Parathyroid adenoma (tissue), 2 donors: Measurements from ENCODE around the gene HSPE1.
"Not testable (repeated sequence)": the region's sequence is repeated elsewhere in the genome, so short reads cannot be mapped to it uniquely, and the experiment has no call there.

Source experiments
- H2AFZ ChIP-seq: fragments of 300-600 bp; sonication (generic); one replicate; pipeline ENCODE4 v1.7.0; 2017; ENCODE audit warnings: antibody characterized with exemption, mild to moderate bottlenecking
- H3K27ac ChIP-seq: fragments of 300-600 bp; sonication (generic); one replicate; pipeline ENCODE4 v1.7.0; 2017
- H3K27me3 ChIP-seq: fragments of 300-600 bp; sonication (generic); one replicate; pipeline ENCODE4 v1.7.0; 2017; ENCODE audit warnings: low read length; ENCODE audit not compliant: control insufficient read depth, insufficient read depth
- H3K36me3 ChIP-seq: fragments of 300-600 bp; sonication (generic); one replicate; pipeline ENCODE4 v1.7.0; 2017; ENCODE audit warnings: low read length; ENCODE audit not compliant: control insufficient read depth, insufficient read depth
- H3K4me1 ChIP-seq: fragments of 300-600 bp; sonication (generic); one replicate; pipeline ENCODE4 v1.7.0; 2017; ENCODE audit warnings: control low read depth
- H3K4me2 ChIP-seq: fragments of 300-600 bp; sonication (generic); one replicate; pipeline ENCODE4 v1.7.0; 2017; ENCODE audit warnings: low read length
- H3K4me3 ChIP-seq: fragments of 300-600 bp; sonication (generic); one replicate; pipeline ENCODE4 v1.7.0; 2017; ENCODE audit warnings: low read depth, low read length
- H3K79me2 ChIP-seq: fragments of 300-600 bp; sonication (generic); one replicate; pipeline ENCODE4 v1.7.0; 2017; ENCODE audit warnings: control low read depth
- H3K9ac ChIP-seq: fragments of 300-600 bp; sonication (generic); one replicate; pipeline ENCODE4 v1.7.0; 2017; ENCODE audit warnings: mild to moderate bottlenecking
- H3K9me3 ChIP-seq: fragments of 300-600 bp; sonication (generic); one replicate; pipeline ENCODE4 v1.7.0; 2017; ENCODE audit warnings: low read length; ENCODE audit not compliant: control insufficient read depth
- CTCF ChIP-seq: fragments of 300-600 bp; sonication (generic); IDR thresholded peaks from one replicate; pipeline ENCODE4 v1.7.0; 2017; ENCODE audit warnings: antibody characterized with exemption, mild to moderate bottlenecking
- donor health status: primary hyperparathyroidism.

The HSPE1 gene

DNA sequence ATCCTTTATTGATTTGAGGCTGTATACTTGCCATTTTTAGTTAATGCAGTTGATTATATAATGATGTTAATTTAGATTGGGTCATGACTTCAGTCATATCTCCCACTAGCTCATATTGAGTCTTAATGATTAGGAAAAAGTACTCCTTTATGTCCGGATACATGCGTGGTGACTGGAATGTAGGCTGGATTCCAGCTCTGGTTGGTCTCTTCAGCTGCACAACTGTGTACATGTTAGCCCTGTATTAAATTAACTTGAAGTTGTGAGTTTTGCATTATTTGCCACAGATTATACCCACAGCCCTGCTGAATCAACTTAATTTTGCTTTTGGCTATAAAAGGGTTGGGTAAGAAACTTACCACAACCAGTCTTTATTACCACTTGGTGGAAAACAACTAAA, 38.2 kb downstream of the HSPE1 start:
- H3K27me3 ChIP-seq = no peaks in the 10 kb centered on the region
- H3K27ac ChIP-seq = no peak overlapping the region
- H2AFZ ChIP-seq = no peak overlapping the region
- no peak overlapping the region for H3K4me2 ChIP-seq
- no peak for TF ChIP-seq CTCF
- no peaks in the 10 kb centered on the region for H3K36me3 ChIP-seq
- H3K79me2 ChIP-seq = peaks cover 21% of the 10 kb centered on the region
- no peaks in the 10 kb centered on the region for H3K9me3 ChIP-seq
- no peaks in the 10 kb centered on the region for H3K4me1 ChIP-seq
- H3K9ac ChIP-seq = no peak overlapping the region
- no peak overlapping the region for H3K4me3 ChIP-seq

DNA sequence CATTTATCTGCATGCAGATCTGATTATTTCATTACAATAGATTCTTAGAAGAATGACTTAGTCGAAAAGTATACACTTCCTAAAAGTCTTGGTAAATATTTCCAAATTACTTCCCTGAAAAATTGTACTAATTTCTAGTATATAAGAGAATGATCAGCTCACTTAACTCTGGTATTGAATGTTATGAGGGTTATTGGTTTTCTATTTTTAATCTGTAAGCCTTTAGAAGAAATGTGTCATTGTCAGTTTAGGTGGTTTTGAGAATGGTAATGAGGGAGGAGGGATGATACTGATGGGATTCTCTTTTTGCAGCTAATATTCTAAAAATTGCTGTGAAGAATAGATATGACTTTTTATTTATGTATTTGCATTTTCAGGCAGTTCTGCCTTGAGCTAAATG, 39.6 kb downstream of the HSPE1 start:
- Histone ChIP-seq H3K79me2 (peaks cover 25% of the 10 kb centered on the region), H3K27me3 (no peaks in the 10 kb centered on the region), H3K4me2 (no peak overlapping the region), H2AFZ (no peak overlapping the region), H3K36me3 (no peaks in the 10 kb centered on the region), H3K4me3 (no peak overlapping the region), H3K27ac (no peak overlapping the region), H3K4me1 (no peaks in the 10 kb centered on the region), H3K9ac (no peak overlapping the region), H3K9me3 (no peaks in the 10 kb centered on the region)
- TF ChIP-seq CTCF = no peak

GRCh38 chr2:197543206-197543605, 43.0 kb downstream of the HSPE1 start:
- Histone ChIP-seq H3K4me2 (no peak overlapping the region), H3K9me3 (no peaks in the 10 kb centered on the region), H3K27me3 (no peaks in the 10 kb centered on the region), H3K36me3 (no peaks in the 10 kb centered on the region), H3K4me3 (no peak overlapping the region), H3K4me1 (no peaks in the 10 kb centered on the region), H3K9ac (no peak overlapping the region), H3K27ac (no peak overlapping the region), H3K79me2 (peaks cover 15% of the 10 kb centered on the region), H2AFZ (no peak overlapping the region)
- TF ChIP-seq CTCF = no peak

DNA sequence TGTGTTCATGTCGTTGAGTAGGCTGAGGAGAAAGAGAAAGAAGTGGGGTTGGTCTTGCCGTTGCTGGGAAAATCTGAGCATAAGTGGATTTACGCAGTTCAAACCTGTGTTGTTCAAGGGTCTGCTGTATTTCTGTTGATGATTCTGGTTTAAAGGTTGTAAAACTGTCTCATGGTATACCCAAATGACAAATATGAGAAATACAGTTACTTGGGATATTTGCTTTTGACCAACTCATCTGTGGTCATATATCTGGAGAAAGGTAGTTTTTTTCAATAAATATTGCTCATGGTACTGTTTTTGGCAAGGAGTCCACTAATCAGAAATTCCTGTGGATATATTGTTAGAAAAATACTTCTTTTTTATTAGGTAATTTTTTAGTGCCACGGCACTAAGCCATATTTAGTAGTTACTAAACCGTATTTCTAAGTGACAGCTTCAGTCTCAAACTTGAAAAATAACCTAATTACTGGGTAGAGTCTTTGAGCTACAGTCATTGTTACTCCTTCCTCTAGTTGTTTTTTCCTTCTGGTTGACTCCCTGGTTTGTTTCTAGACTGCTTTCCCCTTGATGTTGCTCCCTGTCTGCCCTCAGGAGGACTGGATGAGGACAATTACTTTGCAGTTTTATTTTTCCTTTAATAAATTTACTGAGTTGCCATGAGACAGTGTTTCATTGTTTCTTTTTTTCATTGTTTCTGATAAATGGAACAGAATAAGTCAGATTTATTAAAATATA, 47.2 kb downstream of the HSPE1 start:
- Histone ChIP-seq H3K27ac (no peak overlapping the region), H3K79me2 (peaks cover 12% of the 10 kb centered on the region), H3K4me3 (no peak overlapping the region), H3K27me3 (no peaks in the 10 kb centered on the region), H3K4me1 (no peaks in the 10 kb centered on the region), H2AFZ (no peak overlapping the region), H3K9ac (no peak overlapping the region), H3K4me2 (no peak overlapping the region), H3K9me3 (no peaks in the 10 kb centered on the region), H3K36me3 (no peaks in the 10 kb centered on the region)
- no peak for TF ChIP-seq CTCF

DNA sequence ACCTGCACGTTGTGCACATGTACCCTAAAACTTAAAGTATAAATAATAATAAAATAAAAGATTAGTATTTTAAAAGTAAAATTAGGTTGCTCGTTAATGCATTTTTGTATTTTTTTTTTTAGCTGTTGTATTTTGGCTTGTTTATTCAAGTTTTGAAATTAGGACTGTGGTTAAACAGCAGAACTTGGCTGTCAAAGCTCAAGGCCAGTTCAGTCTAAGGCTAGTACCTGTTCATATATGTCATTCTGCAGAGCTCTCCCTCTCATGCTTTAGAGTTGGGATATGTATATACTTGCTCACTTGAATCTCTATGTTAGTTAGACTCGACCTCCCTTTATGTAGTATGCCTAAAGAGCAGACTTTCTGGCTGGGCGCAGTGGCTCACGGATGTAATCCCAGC, 48.4 kb downstream of the HSPE1 start:
- peaks cover 11% of the 10 kb centered on the region for H3K79me2 ChIP-seq
- no peaks in the 10 kb centered on the region for H3K36me3 ChIP-seq
- no peak overlapping the region for H3K4me2 ChIP-seq
- H3K27me3 ChIP-seq = no peaks in the 10 kb centered on the region
- no peak overlapping the region for H2AFZ ChIP-seq
- H3K4me1 ChIP-seq = no peaks in the 10 kb centered on the region
- H3K9me3 ChIP-seq = no peaks in the 10 kb centered on the region
- no peak overlapping the region for H3K4me3 ChIP-seq
- TF ChIP-seq CTCF = no peak
- no peak overlapping the region for H3K27ac ChIP-seq
- no peak overlapping the region for H3K9ac ChIP-seq

DNA sequence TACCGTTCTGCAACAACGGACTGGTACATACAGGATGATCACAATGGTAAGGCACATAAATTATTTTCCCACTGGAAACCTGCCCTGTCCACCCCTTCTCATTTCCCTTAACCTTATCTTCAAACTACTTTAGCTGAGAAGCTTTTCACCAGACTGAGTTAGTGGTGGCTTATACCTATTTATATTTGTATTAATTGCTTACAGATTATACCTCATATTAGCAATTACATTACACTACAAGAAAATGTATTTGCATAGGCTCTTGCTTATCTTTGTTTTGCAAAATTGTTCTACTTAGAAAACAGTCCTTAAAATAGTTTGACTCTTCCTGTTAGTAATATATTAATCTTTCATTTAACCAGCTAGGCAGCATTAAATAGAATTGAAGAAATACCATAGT, 51.1 kb downstream of the HSPE1 start:
- H3K4me2 ChIP-seq, H3K27ac ChIP-seq, H3K79me2 ChIP-seq, H3K27me3 ChIP-seq, H3K4me1 ChIP-seq, H3K9ac ChIP-seq, H2AFZ ChIP-seq, H3K36me3 ChIP-seq, H3K9me3 ChIP-seq, H3K4me3 ChIP-seq: not testable (repeated sequence)
